Naive thymus-derived CD8-positive, alpha-beta T cell (primary cell): ENCODE results near the gene IGF2BP1. TPM values are rescaled to one million over a fixed set of nuclear protein-coding genes. Genes with fewer than 3 reads are reported as not detected.
"Not testable (repeated sequence)": the region's sequence is repeated elsewhere in the genome, so short reads cannot be mapped to it uniquely, and the experiment has no call there.

Experiments used
- ATAC-seq, 2 donors: fragments of 150-1000 bp; cut with Tn5 transposase in 1 of 2; sonication (Bioruptor Pico), chemical (Tn5 transposase) in 1 of 2; 1 replicate in 1 of 2; 2 replicates in 1 of 2; pipeline ENCODE4 v1.10.0; 2021; ENCODE audit warnings: mild to moderate bottlenecking in 2 of 2, moderate library complexity in 2 of 2
- POLR2A ChIA-PET: fragments of 350-600 bp; sonication (Branson Sonifier 250); formaldehyde crosslinking; loops from one replicate; lab custom pipeline; 2021; ENCODE audit warnings: antibody characterized with exemption; lab: Charles Lee
- DNase-seq, 10 donors: peaks; one replicate each; pipeline versions ENCODE4 v3.0.0 to v3.0.0-alpha.2; 2020 to 2022
- H3K27ac Mint-ChIP-seq, 10 donors: one replicate each; pipeline ENCODE4 v1.8.0; 2020 to 2022; ENCODE audit warnings: mild to moderate bottlenecking in 10 of 10, mixed read lengths in 10 of 10, moderate library complexity in 4 of 10, inconsistent platforms in 1 of 10
- H3K27me3 Mint-ChIP-seq, 5 donors: one replicate each; pipeline ENCODE4 v1.8.0; 2021 to 2022; ENCODE audit warnings: mixed read lengths in 5 of 5
- H3K36me3 Mint-ChIP-seq, 3 donors: one replicate each; pipeline ENCODE4 v1.8.0; 2020 to 2022; ENCODE audit warnings: mixed read lengths in 3 of 3, mild to moderate bottlenecking in 2 of 3, inconsistent platforms in 1 of 3
- H3K4me1 Mint-ChIP-seq, 4 donors: one replicate each; pipeline ENCODE4 v1.8.0; 2021 to 2022; ENCODE audit warnings: mixed read lengths in 4 of 4
- H3K4me3 Mint-ChIP-seq, 10 donors: one replicate each; pipeline ENCODE4 v1.8.0; 2020 to 2022; ENCODE audit warnings: mild to moderate bottlenecking in 10 of 10, mixed read lengths in 10 of 10, moderate library complexity in 6 of 10, inconsistent platforms in 1 of 10
- H3K9me3 Mint-ChIP-seq, 9 donors: one replicate each; pipeline ENCODE4 v1.8.0; 2020 to 2022; ENCODE audit warnings: mixed read lengths in 9 of 9, mild to moderate bottlenecking in 3 of 9, inconsistent platforms in 1 of 9, moderate library complexity in 1 of 9
- polyA plus RNA-seq, 3 donors: library from polyadenylated mRNA; unstranded; fragments of 300-500 nt; fragmentation: Illumina TruSeq; gene quantifications; one replicate each; pipeline ENCODE4 v1.2.3, GENCODE V29; 2021
- total RNA-seq, 8 experiments: library from RNA in 2 of 8; stranded (reverse) in 2 of 8; gene quantifications; one replicate each; pipeline ENCODE4 v1.2.3 and lab custom pipeline; 2021 to 2026

IGF2BP1 gene
- total and polyA plus RNA-seq, 5 experiments from 2014 or later = not detected

DNA sequence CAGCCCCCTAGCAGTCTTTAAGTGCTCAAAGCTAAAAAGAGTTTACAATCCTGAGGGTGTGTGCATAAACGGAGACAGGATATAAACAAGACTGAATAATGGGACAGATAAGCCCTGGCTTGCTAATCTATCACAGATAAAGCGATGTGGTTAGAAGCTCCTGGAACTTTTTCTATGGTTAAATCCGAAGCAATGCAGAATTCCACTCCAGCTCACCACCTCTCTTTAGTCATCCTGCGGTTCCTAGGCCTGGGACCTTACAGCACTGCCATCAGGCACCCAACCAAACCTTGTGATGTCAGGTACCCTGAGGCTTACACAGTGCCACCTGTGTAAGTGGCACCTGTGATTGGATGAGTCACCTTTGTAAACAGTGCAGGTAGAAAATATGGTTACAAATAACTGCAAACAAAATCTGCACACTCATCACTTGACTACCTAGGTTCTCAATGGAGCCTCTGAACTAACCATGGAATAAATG, 103.9 kb downstream of the IGF2BP1 start:
- Mint-ChIP-seq H3K27ac (no peak overlapping the region), H3K4me1 (no peaks in the 10 kb centered on the region), H3K4me3 (no peak overlapping the region), H3K36me3 (no peaks in the 10 kb centered on the region), H3K9me3 (no peaks in the 10 kb centered on the region), H3K27me3 (peaks cover 0 to 11% (median 3%) of the 10 kb centered on the region in 5 donors)
- ATAC-seq (no peak), DNase-seq (no peak)
- POLR2A ChIA-PET = no interaction called here

DNA sequence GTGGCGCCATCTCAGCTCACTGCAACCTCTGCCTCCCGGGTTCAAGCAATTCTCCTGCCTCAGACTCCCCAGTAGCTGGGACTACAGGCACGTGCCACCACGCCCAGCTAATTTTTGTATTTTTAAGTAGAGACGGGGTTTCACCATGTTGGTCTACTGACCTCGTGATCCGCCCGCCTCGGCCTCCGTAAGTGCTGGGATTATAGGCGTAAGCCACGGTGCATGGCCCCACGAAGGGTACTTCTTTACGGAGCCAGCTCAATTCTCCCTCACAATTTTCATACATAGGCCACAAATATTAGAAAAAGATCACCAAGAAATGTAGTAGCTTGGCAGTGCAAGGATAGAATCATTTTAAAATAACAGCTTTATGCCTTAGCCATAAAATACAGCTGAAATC, 106.2 kb downstream of the IGF2BP1 start:
- H3K4me3 Mint-ChIP-seq, H3K4me1 Mint-ChIP-seq, H3K27ac Mint-ChIP-seq, H3K9me3 Mint-ChIP-seq, DNase-seq, H3K36me3 Mint-ChIP-seq, POLR2A ChIA-PET, H3K27me3 Mint-ChIP-seq, ATAC-seq: not testable (repeated sequence)

DNA sequence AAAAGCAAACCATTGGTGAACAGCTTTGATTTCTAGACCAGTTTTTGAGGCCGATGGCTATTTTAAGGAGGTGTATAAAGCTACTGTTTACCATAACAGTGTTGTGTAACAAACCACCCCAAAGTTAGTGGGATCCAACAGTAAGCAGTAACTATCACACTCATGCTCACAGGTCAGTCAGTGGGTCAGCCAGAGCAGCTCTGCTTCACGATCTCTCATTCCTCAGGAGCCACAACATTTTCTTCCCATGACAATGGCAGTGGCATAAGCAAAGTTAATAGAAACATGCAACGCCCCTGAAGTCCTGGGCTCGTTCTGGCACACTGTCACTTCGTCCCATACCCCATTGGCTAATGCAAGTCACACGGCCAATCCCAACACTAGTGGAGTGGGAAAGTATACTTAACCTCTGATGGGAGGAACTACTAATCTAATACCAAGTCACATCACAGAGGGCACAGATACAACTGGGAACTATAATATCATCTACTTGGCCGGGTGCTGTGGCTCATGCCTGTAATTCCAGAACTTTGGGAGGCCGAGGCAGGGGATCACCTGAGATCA, 107.4 kb downstream of the IGF2BP1 start:
- no peak overlapping the region for H3K4me3 Mint-ChIP-seq
- no peaks in the 10 kb centered on the region for H3K9me3 Mint-ChIP-seq
- no peak for ATAC-seq
- no peak for DNase-seq
- no peaks in the 10 kb centered on the region for H3K4me1 Mint-ChIP-seq
- POLR2A ChIA-PET = no interaction called here
- H3K36me3 Mint-ChIP-seq = no peaks in the 10 kb centered on the region
- peaks cover 0 to 9% (median 4%) of the 10 kb centered on the region in 5 donors for H3K27me3 Mint-ChIP-seq
- H3K27ac Mint-ChIP-seq = no peak overlapping the region

Other genes starting within 250 kb of the IGF2BP1 start
- gene TTLL6, start 180.2 kb upstream of the IGF2BP1 start, total RNA-seq = not detected
- gene TTLL6, start 180.2 kb upstream of the IGF2BP1 start, polyA plus RNA-seq = not detected
- 100 to 1,000 TPM; 133 to 135 TPM for gene CALCOCO2, start 166.3 kb upstream of the IGF2BP1 start, total RNA-seq
- 100 to 1,000 TPM; 123 to 157 (median 127) TPM for gene CALCOCO2, start 166.3 kb upstream of the IGF2BP1 start, polyA plus RNA-seq
- gene ATP5MC1, start 104.6 kb upstream of the IGF2BP1 start, total RNA-seq = 10 to 100 TPM; 36.8 to 43.1 TPM
- 100 to 1,000 TPM; 162 to 215 (median 192) TPM for gene ATP5MC1, start 104.6 kb upstream of the IGF2BP1 start, polyA plus RNA-seq
- 100 to 1,000 TPM; 100 to 109 TPM for gene UBE2Z, start 89.0 kb upstream of the IGF2BP1 start, total RNA-seq
- gene UBE2Z, start 89.0 kb upstream of the IGF2BP1 start, polyA plus RNA-seq = 10 to 100 TPM; 58.4 to 76.0 (median 65.2) TPM
- gene SNF8, start 52.5 kb upstream of the IGF2BP1 start, total RNA-seq = 10 to 100 TPM; 57.1 to 63.7 TPM
- 100 to 1,000 TPM; 104 to 110 (median 105) TPM for gene SNF8, start 52.5 kb upstream of the IGF2BP1 start, polyA plus RNA-seq
- not detected for gene GIP, start 28.8 kb upstream of the IGF2BP1 start, total RNA-seq
- gene GIP, start 28.8 kb upstream of the IGF2BP1 start, polyA plus RNA-seq = not detected
- gene B4GALNT2, start 135.4 kb downstream of the IGF2BP1 start, total RNA-seq = under 1 TPM in 1 of 2 experiments, not detected in 1; 0.05 TPM
- gene B4GALNT2, start 135.4 kb downstream of the IGF2BP1 start, polyA plus RNA-seq = not detected
- 1 to 10 TPM; 4.7 to 7.0 TPM for gene GNGT2, start 213.2 kb downstream of the IGF2BP1 start, total RNA-seq
- 10 to 100 TPM; 14.7 to 25.8 (median 17.1) TPM for gene GNGT2, start 213.2 kb downstream of the IGF2BP1 start, polyA plus RNA-seq
- 10 to 100 TPM; 16.6 to 16.9 TPM for gene ABI3, start 213.3 kb downstream of the IGF2BP1 start, total RNA-seq
- 10 to 100 TPM; 27.7 to 50.7 (median 48.4) TPM for gene ABI3, start 213.3 kb downstream of the IGF2BP1 start, polyA plus RNA-seq
- gene PHOSPHO1, start 233.4 kb downstream of the IGF2BP1 start, total RNA-seq = not detected
- gene PHOSPHO1, start 233.4 kb downstream of the IGF2BP1 start, polyA plus RNA-seq = under 1 TPM; 0.25 to 0.62 (median 0.35) TPM